Right forelimb (tissue), 1 donor: ENCODE data around the gene PRR16.

ENCODE experiments used
- DNase-seq: peaks from one replicate; pipeline ENCODE4 v3.0.0-alpha.2; 2018

Gene PRR16

GRCh38 chr5:120518581-120518980 is 54.5 kb downstream of the PRR16 start:
- no peak for DNase-seq

GRCh38 chr5:120527251-120527650 is 63.2 kb downstream of the PRR16 start:
- DNase-seq, result no peak

GRCh38 chr5:120528609-120529008 is 64.5 kb downstream of the PRR16 start:
- DNase-seq, result no peak

GRCh38 chr5:120529386-120529785 is 65.3 kb downstream of the PRR16 start:
- DNase-seq, result no peak

GRCh38 chr5:120531215-120531614 is 67.1 kb downstream of the PRR16 start:
- no peak for DNase-seq

- no peak for DNase-seq
Measured at GRCh38 chr5:120532835-120533234, 68.7 kb downstream of the PRR16 start.

- DNase-seq, result no peak
Measured at GRCh38 chr5:120533581-120533980, 69.5 kb downstream of the PRR16 start.

GRCh38 chr5:120535900-120536299 is 71.8 kb downstream of the PRR16 start:
- no peak for DNase-seq

- no peak for DNase-seq
Measured at GRCh38 chr5:120538149-120538548, 74.0 kb downstream of the PRR16 start.

GRCh38 chr5:120538644-120539043 is 74.5 kb downstream of the PRR16 start:
- DNase-seq, result no peak

GRCh38 chr5:120539471-120539870 is 75.4 kb downstream of the PRR16 start:
- DNase-seq, result no peak

GRCh38 chr5:120540097-120540496 is 76.0 kb downstream of the PRR16 start:
- DNase-seq, result no peak

GRCh38 chr5:120544043-120544442 is 79.9 kb downstream of the PRR16 start:
- no peak for DNase-seq

GRCh38 chr5:120545007-120545406 is 80.9 kb downstream of the PRR16 start:
- DNase-seq, result no peak

- DNase-seq, result no peak
Measured at GRCh38 chr5:120545951-120546350, 81.9 kb downstream of the PRR16 start.

GRCh38 chr5:120546922-120547321 is 82.8 kb downstream of the PRR16 start:
- DNase-seq, result no peak

GRCh38 chr5:120550358-120550757 is 86.3 kb downstream of the PRR16 start:
- DNase-seq, result no peak

GRCh38 chr5:120552638-120553037 is 88.5 kb downstream of the PRR16 start:
- no peak for DNase-seq

GRCh38 chr5:120555345-120555744 is 91.2 kb downstream of the PRR16 start:
- no peak for DNase-seq

- no peak for DNase-seq
Measured at GRCh38 chr5:120564013-120564412, 99.9 kb downstream of the PRR16 start.

GRCh38 chr5:120567066-120567465 is 103.0 kb downstream of the PRR16 start:
- DNase-seq, result no peak

GRCh38 chr5:120567921-120568320 is 103.8 kb downstream of the PRR16 start:
- DNase-seq, result no peak

GRCh38 chr5:120568711-120569110 is 104.6 kb downstream of the PRR16 start:
- DNase-seq, result no peak

GRCh38 chr5:120576588-120576987 is 112.5 kb downstream of the PRR16 start:
- no peak for DNase-seq

- DNase-seq, result no peak
Measured at GRCh38 chr5:120582635-120583034, 118.5 kb downstream of the PRR16 start.

GRCh38 chr5:120586646-120587045 is 122.5 kb downstream of the PRR16 start:
- no peak for DNase-seq
